HG03439 (cell line): ENCODE results near the gene MALRD1.
"Not testable (repeated sequence)": the region's sequence is repeated elsewhere in the genome, so short reads cannot be mapped to it uniquely, and the experiment has no call there.

ENCODE experiments used
- ATAC-seq: cut with Tn5 transposase; IDR thresholded peaks from one replicate; pipeline ENCODE4 v1.9.1; 2021; ENCODE audit warnings: mild to moderate bottlenecking, moderate library complexity; ENCODE audit not compliant: unreplicated experiment

The MALRD1 gene

DNA sequence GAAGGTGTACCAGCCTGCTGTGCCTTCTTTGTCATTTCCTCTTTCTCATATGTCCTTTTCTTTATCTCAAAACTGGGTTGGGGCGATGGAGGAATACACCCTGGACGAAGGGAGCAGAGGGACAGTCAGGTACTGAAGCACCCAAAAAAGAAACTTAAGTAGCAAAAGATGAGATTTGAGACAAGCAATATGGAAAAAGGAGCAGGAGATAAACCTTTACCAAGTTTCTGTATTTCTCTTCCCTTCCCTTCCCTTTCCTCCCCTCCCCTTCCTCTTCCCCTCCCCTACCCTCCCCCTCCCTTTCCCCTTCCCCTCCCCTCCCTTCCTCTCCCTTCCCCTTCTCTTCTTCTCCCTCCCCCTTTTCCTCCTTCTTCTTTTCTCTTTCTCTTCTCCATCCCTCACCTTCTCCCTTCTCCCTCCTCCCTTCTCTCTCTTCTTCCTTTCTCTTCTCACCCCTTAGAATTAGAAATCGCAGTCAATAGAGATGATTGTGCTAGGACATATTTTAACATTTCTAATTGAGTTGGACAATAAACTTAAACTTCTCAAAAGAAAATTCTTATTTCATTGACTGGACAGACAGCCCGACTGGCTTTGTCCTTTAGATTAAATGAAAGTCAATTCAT is 652.9 kb downstream of the MALRD1 start:
- ATAC-seq, result no peak

DNA sequence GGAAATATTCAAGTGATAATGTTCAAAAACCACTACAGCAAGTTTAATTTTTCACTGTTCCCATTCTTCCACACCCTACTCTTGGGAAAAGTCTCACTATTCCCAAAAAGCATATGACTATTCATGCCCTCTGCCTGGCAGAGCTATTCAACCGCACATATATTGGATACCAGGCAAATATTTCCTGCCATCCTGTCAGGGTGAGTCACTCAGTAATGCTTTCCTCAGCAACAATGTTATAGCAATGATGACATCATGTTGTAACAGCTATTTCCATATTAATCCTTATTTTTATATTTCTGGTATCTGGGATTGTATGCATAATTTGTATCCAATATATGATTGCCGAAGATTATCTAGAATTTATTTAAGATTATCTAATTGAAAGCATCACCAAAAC is 653.6 kb downstream of the MALRD1 start:
- no peak for ATAC-seq

DNA sequence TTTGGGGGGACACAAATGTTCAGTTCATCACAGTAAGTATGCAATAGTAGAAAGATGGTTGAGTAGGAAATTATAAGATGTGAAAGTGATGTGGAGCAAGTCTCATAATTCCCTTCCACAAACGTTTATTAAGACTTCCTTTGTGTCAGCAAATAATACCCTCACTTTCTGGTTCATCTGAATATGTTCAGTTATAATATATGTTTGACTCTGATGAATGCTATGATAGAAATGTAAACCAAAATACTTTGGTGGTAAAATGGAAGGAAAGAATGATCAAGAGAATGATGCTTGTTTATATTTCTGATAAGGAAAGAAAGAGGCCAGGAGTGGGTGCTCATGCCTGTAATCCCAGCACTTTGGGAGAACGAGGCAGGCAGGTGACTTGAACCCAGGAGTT is 655.9 kb downstream of the MALRD1 start:
- ATAC-seq, result no peak

DNA sequence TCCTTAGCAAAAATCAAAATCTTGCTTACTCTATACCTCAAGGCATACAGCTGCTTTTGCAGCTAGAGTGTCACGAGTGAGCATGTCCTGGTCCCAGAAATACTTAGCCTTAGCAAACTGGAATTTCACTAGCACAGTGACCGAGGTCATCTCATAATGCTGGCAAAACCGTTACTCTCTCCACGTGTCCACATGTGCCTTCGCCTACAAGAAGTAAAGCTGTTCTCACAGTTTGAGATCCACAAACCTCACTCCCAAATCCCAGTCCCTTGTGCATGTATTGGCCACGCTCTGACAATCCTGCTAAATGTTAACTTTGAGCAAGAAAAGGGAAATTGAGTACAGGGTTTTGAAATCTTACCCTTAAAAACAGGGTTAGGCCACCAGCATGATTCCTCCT is 656.6 kb downstream of the MALRD1 start:
- ATAC-seq, result no peak

DNA sequence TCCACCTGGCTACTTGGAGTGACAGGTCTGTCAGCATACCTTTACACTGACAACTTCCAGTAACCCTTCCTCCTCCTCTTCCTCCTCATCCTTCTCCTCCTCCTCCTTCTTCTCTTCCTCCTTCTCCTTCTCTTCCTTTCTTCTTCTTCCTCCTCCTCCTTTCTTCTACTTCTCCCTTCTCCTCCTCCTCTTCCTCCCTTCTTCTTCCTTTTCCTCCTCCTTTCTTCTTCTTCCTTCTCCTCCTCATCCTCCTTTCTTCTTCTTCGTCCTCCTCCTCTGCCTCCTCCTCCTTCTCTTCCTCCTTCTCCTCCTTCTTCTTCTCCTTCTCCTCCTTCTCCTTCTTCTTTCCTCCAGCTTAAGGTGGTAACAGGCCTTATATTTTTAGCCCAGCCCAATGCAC is 658.3 kb downstream of the MALRD1 start:
- ATAC-seq, result no peak

DNA sequence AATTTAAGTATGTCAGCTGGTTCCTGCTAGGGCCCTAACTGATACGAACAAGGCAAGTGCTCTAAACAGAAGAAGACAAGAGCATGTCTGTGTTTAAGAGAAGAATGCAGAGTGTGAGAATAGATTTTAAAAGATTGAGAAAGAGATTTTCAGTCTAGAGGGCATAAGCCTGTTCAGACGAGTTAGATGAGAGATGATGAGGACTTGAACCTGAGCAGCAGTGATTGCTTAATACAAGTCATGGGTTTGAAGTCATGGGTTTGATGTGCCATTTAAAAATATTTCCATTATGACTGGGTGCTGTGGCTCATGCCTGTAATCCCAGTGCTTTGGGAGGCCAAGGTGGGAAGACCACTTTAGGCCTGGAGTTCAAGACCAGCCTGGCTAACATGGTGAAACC is 658.8 kb downstream of the MALRD1 start:
- no peak for ATAC-seq

DNA sequence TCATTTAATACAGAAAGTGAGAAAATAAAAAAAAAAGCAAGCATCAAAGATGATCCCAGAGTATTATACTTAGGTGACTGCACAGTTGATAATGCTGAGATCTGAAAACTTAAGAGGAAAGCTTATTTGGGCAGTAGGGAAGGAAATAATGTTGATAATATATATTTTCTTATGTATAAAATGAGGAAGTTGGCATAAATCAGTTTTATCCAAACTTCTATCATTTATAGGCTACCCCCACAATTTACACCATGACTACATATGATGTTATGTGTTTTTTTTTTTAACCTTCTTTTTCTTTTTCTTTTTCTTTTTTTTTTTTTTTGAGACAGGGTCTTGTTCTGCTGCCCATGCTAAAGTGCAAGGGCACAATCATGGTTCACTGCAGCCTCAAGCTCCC is 659.4 kb downstream of the MALRD1 start:
- no peak for ATAC-seq

DNA sequence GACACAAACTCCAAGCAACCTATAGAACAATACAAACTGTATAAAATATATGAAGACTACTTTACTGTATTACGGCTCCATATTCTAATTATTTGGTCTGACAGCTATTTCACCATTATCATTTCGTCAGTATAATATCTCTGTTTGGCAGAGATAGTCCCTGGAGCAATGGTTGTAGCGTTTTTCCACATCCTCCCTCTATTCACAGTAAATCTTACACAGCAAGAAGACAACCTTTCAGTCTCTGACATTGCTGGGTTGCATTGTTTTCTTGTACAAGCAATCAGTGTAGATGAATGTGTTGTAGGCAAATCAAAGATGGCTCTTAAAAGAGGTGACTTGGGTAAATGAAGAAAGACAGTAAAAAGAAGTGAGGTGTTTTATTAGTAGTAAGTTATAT is 662.0 kb downstream of the MALRD1 start:
- no peak for ATAC-seq

DNA sequence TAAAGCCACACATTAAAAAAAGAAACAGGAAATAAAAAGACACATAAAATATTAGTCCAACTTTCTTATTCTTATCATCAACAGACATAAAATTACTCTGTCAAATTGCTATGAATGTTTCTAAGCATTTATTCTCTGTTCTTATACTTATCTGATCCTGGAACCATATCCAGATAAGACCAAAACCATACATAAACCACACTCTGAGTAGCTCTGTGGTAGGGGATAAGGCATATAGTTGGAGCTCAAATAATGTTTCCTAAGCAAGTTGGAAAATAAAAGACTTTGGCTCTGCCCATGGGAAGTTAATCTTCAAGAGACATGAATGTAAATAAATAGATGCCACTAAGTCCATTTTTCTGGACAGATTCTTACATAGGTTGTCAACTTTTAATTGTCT is 664.6 kb downstream of the MALRD1 start:
- ATAC-seq, result no peak

DNA sequence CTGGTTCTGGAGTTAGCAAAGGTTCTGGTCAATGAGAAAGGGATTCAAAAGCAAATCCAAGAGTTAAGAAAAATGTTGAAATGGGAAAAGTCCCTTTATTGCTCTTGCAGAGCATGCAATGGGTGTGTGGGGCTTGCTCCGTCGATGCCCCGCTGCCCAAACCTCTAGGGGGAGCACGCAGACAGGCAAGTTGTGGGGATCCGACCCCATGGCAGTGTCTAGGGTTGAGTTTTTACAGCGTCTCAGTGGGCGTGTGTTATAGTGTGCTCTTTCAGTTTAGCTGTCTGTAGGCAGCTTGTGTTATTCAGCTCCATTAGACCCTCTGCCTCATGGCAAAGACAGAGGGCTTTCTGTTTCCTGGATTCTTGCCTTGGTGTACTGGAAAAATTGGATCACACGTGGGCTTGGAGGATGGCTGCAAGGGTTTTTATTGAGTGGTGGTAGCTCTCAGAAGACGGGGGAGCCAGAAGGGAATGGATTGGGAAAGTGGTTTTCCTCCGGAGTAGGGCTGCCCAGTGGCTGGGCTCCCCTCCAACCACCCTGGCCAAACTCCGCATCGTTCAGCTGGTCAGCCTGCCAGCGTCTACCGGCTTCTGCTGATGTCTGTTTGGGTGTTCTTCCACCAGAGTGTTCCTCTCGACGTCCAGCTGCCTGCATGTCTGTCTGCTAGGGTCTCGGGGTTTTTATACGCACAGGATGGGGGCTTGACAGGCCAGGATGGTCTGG is 665.4 kb downstream of the MALRD1 start:
- ATAC-seq, result no peak

DNA sequence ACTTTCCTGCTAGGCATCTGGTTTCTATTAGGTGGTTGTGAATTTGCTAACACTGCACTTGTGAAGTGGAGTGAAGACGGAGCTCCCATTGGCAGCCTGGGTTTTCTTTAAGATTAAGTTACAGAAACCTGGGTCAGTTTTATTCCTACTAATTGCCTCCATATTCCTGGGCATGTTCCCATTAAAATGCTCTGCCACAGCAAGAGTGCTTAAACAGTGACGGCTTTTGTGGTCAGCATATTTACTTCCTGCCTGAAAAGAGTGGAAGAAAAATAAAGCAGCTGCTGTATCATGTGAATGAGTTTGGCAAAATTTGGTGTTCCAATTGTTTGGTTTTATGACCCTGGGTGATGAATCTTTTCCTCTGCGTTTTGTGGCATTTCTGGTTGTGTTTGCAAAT is 670.7 kb downstream of the MALRD1 start:
- no peak for ATAC-seq

DNA sequence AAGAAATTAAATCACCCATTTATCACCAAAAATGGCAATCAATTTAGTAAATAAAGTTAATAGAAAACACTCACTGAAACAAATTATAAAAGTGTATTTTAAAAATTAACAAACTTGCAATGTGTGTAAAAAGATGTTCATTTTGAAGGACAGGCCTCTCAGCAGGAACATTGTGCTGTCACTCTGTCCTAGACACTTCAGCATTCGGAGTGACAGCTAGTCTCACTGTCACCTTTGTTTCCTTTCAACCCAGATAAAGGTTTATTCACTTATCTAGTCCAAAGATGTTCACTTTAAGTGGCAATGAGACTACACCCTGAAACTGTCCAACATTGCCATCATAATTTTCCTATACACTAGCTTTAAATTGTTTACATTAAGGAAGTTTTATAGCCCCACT is 675.7 kb downstream of the MALRD1 start:
- ATAC-seq, result no peak

DNA sequence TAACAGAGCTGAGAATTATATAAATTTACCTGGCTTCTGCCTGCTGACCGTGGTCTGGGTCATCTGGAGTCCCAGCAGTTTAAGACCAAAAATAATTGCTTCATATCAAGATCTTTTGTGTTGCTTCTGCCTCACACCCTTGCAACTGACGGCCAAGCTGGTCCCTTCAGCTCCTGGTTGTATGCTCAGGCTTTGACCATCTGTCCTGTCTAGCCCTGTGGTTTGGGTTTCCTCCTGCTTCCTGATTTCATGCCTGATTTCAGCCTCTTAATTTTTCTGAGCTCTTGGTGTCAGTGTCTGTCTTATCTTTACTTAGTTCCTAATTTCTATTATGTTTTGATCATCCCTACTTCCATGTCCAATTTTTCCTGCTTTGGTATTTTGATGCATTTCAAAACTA is 679.8 kb downstream of the MALRD1 start:
- no peak for ATAC-seq

DNA sequence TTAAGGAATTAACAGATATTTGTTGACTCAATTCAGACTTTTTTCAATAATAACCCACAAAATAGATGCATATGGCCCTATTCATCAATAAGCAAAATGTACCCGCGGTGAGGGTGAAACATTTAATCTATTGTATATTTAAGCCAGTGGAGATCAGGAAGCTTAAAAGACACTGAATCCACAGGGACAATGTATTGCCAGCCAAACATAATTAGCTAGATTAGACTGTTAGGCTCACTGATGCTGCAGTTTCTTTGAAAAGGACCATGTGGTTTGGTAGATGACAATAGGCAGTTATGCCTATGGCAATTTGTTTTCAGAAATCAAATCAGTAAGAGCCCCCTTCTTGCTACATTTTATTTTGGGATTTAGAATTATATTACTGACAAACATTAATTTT is 680.4 kb downstream of the MALRD1 start:
- ATAC-seq, result no peak

DNA sequence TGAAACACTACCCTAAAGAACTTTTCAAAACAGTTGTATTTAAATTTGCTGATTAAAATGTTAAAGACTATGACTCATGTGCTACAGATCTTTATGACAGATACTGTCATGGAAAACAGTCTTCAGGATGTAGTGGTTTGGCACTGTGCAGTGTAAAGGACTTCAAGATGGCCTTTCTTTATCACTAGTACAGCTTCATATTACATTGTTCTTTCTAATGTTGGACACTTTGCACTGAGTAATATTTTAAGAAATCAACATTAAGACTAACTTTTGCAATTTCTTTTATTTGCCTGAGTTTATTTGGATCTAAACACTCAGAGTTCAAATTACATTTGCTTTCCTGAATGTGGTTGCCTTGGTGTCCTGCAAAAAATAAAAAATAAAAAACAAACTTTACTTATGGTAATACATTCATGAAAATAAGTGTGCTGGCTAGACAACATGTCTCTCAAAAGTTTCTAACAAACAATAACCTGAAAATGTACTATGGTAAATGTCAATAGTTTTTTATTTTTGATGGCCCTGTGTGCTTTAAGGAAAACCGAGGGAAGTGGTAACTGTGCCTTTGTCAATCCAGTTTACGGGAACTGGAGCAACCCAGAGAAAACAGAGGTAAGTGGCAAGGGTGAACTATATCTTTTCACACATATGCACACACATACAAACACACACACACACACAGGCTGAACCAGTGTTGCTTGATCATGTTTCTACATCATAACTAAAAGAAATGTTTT is 681.7 kb downstream of the MALRD1 start:
- no peak for ATAC-seq

DNA sequence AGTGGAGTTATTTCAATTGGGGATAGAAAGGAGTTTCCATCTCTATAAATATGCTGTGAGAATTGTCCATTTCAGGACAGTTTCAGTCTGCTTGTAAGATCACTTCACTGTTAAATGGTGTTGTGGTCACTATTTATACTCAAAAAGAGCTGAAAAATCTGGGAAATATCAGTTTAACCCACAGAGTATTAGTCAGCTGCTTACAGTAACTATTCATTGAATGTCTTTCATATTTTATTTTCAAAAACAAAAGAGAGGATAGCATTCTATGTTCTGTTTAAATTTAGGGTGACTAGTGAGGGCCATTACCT is 682.3 kb downstream of the MALRD1 start:
- no peak for ATAC-seq

DNA sequence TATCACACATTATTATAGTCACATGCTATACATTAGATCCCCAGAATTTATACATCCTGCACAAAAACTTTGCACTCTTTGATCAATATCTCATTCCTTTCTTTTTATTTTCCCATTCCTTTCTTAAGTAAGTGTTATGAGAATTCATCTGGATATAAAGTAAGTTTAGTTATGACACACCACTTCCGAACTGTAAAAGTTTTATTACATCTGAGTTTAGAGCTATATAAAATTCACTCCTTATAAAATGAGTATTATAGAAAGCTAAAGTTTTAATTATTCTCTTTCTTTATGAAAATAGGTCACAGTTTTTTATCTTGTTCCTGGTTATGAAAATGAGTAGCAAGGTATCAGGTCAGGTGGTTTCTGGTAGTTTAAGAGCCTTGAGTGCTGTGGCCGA is 683.0 kb downstream of the MALRD1 start:
- ATAC-seq, result no peak

DNA sequence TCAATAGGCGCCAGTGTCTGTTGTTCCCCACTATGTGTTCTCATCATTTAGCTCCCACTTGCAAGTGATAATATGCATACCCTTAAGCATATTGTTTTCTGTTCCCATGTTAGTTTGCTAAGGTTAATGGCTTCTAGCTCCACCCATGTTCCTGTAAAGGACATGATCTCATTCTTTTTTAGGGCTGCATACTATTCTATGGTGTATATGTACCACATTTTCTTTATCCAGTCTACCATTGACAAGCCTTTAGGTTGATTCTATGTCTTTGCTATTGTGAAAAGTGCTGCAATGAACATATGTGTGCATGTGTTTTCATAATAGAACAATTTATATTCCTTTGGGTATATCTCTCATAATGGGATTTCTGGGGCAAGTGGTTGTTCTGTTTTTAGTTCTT is 689.8 kb downstream of the MALRD1 start:
- no peak for ATAC-seq

DNA sequence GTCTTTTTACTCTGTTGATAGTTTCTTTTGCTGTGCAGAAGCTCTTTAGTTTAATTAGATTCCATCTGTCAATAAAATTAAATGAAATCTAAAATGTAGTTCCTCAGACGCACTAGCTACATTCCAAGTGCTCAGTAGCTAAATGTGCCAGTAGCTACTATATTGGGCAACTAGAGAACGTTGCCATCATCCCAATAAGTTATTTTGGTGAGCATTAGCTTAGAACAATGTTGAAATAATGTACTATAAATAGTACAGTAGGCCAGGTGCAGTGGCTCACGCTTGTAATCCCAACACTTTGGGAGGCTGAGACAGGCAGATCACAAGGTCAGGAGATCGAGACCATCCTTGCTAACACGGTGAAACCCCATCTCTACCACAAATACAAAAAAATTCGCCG is 690.6 kb downstream of the MALRD1 start:
- not testable (repeated sequence) for ATAC-seq

DNA sequence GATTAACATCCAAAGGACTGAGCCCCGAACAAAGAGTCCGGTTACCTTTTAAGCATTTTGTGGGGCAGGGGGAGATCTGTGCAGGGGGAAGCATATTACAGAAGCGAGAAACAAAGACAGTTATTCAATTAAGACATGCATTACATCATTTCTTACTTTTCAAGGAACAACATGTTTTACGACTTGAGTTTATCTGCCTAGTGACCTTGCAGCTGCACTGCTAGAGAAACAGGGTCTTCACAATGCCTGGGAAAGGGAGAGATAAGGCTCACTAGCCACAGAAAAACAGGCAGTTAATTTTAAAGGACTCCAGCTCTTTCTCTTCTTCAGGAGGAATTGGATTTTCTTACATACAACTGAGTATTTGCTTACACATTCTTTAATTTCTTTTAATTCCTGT is 693.5 kb downstream of the MALRD1 start:
- ATAC-seq, result not testable (repeated sequence)

DNA sequence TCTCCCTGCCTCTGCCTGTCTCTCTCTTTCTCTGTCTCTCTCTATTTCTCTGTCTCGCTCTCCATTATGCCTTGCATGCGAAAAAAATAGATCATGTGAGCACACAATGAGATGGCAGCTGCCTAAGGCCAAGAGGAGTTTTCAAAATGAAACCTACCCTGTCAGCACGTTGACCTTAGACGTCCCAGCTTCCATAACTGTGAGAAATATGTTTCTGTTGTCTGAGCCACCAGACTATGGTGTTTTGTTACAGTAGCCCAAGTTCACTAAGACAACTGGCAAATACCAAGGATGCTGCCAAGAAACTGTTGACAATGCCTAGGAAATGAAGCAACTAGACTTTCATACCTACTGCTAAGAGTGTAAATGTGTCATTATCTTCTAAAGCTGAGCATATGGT is 697.1 kb downstream of the MALRD1 start:
- ATAC-seq, result no peak

DNA sequence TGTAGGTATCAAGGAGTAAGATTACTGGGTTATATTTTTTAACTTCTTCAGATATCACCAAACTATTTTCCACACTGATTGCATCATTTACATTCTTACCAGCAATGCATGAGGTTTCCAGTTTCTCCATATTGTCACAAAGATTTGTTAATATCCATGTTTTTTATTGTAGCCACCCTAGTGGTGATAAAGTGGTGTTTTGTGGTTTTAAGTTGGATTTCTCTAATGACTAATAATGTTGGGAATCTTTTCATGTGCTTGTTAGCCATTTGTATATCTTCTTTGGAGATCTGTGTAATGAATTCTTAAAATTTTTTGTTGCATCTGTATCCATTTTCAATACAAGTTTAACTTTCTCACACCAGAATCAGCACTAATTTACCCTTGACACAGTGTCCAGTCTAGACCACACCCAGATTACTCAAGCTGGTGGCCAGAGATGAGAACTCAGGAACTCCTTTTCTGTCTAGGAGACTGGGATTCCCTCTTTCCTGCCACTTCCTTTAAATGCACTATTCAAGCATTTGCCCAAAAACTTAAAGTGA is 700.7 kb downstream of the MALRD1 start:
- no peak for ATAC-seq
